Hematopoietic multipotent progenitor cell treated with erythropoietin and hydrocortisone succinate and interleukin-3 and kit ligand, for 15 days (in vitro differentiated cells): ENCODE data around the gene ZBTB7C.

Source experiments
- DNase-seq: peaks from one replicate; pipeline ENCODE4 v3.0.0-alpha.2; 2015; ENCODE audit warnings: low spot score

Gene ZBTB7C

DNA sequence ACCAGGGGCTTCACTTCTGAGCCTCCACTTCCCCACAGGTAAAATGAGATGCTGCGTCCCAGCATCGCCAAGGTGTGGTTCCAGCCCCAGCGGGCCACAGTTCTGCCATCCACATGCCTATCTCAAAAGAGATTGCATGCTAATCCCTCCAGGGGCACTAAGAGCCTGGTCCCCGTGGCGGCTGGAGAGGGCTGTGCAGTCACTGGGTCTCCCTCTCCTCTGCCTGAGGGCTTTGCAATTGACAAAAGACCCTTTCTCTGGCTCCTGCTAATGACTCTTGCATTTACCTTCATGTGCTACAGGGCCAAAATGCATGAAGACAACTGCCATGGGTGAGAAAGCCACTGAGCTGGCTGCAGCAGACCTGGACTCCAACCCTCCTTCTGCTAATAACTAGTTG is 18.5 kb downstream of the ZBTB7C start:
- no peak for DNase-seq

DNA sequence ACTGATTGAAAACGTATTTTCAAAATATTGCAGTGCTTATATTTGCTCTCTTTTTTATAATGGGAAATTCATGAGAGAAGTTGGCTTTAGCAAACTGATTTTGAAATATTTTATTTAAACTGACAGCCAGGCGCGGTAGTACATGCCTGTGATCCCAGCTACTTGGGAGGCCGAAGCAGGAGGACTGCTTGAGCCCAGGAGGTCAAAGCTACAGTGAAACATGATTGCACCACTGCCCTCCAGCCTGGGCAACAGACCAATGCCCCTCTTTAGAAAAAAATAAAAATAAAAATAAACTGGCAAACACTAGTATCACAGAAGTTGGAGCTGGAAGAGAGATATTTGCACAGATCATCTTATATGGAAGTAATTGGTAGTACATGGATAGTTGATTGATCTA is 20.7 kb downstream of the ZBTB7C start:
- no peak for DNase-seq

DNA sequence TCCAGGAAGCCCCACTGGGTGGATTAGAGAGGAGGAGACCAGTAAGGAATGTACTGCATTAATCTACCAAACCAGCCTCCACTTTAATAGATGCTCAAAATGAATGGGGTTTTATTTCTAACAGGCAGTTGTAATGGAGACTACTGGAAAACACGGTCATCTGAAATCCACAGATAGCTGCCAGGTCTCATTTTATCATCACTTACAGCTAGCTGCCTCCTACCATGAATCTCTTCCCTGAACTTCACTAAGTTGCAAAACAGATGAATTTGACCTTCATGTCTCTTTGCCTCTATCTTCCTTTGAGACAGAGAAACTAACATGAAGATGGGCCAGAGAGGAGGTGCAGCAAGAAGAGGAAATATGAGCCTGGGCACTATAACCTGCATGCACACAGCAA is 21.9 kb downstream of the ZBTB7C start:
- no peak for DNase-seq

DNA sequence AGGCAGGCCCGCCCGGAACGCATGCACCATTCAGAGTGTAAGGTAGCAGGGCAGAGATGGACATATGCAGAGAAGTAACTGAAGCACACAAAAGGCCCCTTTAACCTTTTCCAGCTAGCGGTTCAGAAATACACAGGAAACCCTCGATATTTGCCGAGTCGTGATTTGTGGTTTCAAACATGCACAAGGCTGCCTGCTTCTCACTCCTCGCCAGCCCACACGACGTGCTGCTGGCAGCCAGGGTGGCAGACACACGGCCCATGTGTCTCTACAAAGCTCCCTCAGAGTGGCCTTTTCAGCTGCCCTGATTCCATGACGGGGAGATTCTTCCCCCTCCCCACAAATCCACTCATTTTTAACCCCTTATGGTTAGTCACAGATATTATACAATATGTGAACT is 23.6 kb downstream of the ZBTB7C start:
- no peak for DNase-seq

DNA sequence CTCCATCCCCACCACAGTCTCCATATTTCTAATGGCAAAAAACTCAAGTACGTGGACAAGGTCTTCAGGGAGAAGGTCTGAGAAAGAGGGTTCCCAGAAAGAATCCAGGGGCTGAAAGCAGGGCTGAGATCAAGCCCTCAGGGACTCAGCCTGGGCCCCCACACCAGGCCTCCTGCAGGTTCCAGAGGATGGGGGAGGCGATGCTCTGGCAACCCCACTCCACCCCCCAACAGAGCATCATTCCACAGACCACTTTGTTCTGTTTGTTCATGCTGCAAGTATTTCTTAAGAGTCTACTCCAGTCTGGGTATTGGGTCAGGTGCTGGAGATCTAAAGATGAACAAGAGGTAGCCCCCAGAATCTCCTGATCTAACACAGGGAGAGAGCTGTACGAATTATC is 32.2 kb downstream of the ZBTB7C start:
- DNase-seq: no peak

DNA sequence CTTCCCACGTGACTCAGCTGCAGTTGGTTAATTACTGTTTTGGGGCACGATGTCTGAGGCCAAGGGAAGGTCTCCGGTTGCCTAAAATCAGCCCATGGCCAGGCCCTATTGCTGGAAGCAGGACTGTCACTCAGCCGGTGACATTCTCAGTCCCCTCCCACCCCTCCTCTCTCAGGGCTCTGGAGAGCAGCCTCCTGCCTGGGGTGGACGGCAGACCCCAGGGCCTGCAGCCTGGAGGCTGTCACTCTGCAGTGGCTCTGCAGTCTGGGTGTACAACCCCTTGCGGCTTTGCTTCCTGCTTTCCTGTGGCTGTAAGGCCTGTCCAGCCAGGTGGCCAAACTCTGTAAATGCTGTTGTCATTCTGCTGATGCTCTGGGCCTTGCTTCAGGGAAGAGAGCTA is 32.8 kb downstream of the ZBTB7C start:
- DNase-seq: no peak

DNA sequence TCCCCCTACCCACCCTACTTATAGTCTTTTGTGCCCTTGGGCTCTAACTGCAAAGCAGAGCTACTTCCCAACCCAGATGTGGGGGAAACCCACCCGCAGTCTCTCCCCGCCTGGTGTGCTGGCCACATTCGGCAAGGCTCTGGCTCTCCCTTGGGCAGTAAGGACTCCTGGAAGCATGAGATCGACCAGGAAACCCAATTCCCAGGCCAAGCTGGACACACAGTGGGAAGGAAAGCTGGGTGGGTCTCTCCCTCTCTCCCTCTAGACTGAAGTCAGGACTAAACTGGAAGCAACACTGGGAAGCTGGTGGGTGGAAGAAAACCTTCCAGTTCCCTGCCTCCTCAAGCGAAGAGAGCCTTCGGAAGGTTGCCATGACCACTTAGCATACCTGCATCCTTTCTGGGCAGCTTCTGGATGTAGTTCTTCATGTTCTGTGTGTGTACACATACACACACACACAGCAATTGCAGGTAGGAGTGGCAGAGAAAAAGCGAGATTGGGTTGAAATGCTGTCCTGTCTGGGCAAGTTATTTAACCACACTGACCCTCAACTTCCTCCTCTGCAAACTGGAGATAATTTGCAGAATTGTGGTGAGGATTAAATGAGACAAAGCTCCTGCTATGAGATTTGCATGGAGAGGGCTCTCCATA is 33.9 kb downstream of the ZBTB7C start:
- no peak for DNase-seq

DNA sequence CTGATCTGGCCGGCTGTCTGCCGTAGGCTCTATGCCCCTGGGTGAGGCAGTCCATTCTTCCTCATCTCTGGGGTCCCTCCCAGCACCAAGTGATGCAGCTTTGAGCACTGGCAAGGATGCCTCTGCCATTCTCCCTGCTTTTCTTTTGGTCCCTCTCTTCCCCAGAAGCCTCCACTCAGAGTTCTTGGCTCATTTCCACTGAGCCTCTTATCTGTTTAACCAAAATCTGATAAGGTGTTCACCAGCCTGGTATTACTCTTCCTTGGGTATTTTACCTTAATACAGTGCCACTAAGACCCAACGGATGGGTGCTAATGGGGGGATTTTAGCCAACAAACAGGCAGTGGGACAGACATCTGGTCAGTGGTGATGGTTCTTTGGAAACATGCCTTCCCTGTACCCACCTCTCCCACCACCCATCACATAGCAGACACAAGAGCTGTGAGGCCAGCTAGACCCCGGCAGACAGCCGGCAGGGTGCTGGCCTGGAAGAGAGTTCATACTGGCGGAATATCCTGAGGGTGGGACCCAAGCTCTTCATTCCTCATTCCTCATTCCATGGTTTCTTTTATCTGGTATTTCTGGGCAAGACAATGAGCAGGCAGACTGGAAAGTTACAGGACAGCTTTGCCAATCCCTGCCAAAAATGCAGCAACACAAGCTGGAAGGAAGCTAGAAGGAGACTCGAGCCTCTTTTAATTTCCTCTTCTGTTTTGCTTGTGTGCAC is 34.6 kb downstream of the ZBTB7C start:
- no peak for DNase-seq

DNA sequence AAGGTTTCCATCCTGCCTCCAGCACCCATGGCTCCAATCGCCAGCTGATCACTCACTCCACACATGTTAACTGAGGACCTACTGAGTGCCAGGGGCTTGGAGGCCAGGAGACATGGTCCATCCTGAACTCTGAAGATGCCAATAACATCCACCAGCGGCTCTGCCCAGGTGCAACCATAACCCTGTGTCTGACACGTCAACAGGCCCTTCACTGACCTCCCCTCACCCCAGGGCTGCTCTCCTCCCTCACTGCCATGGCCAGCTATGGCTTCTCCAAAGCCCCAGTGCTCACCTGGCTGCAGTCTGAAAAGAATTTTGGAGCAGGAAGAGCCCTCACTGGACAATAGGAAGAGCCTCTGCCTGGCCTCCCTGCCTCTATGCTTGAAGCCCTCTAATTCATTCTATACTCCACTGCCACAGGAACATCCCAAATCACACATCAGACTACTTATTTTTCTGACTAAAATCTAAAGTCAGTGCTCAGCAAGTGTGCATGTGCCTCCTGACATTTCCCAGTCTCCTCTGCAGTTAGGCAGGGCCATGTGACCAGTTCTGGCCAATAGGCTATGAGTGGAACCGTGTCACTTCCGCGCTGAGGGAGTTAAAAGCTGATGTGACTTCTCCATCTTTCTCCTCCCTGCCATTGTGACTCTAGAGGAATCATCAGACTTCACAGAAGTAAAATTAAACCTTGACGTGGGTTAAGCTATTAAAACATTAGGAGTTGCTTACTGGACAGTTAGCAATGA is 37.2 kb downstream of the ZBTB7C start:
- DNase-seq: no peak

DNA sequence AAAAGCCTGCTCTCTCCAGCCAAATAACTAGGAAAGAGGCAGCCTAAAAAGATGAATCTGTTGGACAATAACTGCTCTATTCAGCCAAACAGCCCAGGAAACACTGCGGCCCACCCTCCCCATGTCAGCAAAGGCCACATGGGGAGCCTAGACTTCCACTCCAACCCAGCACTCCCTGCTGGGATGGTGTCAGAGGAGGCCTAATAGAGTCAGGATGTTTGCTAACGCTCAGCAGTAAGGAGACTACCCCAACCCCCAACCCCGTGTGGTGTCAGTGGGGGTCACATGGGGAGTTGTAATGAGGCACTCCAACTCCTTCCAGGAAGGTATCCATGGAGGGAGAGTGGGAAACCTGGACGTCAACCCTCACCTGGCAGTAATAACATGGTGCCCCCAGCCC is 41.6 kb downstream of the ZBTB7C start:
- DNase-seq: no peak

DNA sequence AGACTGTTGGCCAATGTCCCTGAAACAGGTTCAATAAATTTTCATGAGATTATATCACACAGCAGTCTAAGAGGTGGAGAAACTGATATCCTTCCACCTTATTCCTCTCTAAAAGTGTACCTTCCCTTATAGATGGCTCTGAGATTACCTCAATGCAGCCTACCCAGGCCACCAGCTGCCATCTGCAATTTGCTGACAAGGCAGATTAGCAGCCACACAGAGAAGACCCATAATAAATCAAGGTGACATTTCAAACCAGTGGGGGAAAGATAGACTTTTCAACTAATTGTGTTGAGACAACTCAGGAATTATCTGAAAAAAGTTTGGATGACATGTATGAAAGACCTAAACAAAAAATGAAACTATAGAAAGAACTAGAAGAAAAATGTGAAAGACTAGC is 43.2 kb downstream of the ZBTB7C start:
- no peak for DNase-seq

DNA sequence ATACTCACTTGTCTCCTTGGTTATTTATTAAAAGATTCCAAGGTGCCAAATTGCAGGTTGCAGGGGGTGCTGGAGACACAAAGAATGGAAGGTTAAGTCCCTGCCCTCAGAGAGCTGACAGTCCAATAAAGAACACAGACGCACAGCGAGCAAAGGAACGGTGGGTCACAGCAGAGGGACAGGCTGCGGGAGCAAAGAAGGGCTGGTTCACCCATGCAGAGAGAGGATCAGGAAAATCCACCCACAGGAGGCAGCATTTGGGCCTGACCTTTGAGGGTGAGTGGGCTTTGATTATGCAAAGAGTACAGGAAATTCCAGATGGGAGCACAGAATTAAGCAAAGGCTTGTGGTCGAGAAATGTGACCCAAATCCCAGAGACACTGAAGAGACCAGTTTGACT is 45.0 kb downstream of the ZBTB7C start:
- no peak for DNase-seq

DNA sequence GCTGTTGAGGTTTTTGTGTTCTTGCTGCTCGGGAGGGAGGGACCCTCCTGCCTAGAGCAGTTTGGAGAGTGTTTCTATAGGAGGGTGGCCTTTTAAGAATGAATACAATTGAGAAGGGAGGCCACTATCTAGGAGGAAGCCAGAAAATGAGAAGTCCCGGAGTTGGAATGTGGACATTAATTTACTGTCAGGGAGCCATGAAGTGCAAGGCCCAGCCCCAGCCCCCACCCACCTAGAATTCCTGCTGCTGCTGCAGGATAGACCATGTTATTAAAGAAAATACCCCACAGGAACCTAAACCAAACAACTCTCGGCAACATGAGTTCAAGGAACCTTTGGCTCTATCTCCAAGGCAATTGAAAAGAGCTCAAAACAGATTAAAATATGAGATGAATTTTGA is 46.0 kb downstream of the ZBTB7C start:
- no peak for DNase-seq

DNA sequence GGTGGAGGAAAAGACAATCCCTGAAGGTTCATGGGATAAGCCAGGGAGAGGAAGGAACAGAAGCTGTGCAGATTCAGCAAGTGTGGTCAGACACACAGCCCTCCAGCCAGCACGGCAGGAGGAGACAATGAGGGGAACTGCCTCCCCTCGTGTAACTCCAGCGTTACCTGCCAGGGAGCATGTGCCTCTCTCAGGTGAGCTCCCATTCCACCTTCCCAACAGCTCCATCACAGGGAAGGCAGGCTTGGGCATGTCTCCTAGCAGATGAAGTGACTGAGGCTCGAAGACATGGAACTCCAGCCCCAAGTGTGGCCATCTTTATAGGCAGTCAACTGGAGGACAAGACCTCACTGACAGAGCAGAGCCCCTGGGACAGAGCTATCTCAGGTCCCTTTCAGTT is 47.4 kb downstream of the ZBTB7C start:
- no peak for DNase-seq

DNA sequence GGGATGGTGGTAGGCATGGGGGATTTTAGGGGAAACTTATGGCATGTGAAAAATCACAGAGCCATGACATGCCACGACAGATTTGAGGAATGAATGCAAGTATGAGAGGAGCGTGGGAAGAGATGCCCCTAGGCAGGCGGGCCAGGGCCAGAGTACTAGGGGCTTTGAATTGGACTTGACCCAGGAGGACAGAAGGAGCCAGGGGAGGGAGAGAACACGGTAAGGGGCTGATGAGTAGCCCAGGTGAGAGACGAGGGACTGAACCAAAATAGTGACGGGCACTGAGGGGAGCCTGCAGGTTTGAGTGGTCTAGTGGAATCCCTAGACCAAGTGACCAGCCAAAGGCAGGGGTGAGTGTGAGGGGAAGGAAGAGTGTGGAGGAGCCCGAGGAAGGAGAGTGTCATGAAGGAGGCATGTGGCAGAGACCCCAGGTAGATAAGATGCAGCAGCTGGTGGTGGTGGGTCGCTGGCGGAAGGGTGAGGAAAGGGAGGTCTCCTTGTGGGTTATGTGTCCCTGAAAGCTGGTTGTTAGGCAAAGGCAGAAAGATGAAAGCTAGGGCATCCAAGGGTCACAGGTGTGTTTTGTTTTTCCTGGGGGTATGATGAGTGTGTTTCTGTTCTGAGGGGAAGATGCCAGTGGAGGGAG is 48.7 kb downstream of the ZBTB7C start:
- DNase-seq: no peak

DNA sequence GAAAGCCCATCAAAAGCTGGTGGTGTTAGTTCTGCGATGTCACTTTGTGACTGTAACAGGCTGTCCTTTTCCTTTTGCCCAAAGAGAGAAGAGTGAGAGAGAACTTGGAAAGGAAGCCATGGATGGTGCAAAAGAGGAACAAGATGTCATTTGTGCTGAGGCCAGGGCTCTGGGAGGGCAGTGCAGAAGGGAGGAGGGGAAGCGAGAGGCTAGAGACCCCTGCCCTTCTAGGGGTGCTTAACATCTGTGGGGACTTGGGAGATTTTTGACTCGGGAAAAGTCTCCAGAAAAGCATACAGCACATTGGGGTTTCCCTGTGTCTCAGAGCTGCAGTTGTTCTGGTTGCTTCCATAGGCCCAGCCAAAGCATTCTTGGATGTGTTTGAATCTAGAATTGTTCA is 49.6 kb downstream of the ZBTB7C start:
- DNase-seq: no peak

DNA sequence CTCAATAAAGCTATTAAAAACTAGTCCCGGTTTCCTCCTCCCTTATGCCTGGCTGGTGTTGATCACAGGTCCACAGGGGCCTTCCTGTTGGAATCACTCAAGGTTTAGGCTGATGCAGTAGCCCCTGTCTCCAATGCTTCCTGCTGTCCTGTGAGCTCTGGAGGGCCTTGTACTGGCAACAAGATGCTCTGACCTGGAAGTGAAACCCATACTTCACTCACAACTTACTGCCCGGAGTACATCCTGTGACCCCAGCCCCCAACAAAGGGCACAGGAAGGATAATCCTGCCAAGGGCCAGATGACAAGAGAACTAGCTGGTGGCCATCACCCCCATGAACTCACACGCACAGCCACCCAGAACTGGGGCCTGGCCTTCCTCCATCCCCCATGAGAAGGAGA is 50.3 kb downstream of the ZBTB7C start:
- no peak for DNase-seq

DNA sequence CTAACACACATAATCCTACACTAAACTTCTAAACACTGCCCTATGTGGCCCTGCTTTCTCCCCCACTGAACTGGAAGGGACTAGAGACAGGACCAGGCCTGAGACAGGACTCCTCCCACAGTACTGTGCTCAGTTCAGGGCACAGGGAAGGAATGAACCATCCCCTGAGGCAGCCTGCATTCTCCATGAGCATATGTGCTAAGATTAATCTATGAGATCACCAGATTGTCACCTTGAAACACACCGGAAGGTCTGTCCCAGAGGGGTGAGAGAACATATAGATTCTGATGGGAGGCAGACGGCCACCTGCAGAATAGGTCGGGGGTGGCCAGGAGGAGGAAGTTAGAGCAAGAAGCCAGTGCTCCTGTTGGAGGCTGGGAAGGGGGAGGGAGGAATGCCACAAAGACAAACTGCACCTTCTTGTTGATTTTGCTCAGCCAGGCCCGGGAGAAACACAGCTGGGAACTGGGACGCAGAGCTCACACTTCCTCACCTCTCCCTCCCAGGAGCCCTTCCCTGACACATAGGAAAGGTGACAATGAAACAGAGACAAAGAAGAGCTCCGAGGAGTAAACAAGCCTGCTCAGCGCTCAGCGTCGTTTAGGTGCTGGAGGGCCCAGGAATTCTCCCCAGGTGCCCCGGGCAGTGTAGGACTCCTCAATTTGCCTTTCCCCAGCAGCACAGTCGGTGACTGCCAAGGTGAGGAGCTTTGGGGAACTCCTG is 52.1 kb downstream of the ZBTB7C start:
- DNase-seq: no peak

DNA sequence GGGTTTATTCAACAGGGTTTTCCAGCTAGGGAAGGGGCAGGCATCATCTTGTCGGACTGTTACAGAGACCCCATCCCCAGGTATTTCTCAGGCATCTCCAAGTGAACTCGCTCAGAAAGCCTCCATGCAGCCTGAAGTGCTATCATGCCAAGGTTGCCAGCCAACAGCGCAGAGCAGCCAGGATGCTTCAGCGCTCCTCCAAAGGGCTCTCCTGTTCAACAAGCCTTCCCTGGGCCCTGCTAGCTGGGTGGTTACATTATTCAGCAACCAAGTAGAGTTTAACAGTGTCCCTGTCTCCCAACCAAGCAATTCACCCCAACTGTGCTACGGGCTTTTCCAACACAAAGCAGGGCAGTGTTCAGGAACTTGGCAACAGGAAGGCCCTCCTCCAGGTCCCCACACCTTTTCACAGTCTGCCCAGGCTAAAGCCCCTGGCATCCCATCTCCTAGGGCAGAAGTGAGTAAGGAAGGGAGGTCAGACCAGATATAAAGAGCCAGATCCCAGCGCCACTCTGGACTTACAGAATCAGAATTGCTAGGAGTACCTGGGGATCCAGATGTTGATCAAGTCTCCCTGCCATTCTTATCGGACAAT is 52.9 kb downstream of the ZBTB7C start:
- DNase-seq: no peak

DNA sequence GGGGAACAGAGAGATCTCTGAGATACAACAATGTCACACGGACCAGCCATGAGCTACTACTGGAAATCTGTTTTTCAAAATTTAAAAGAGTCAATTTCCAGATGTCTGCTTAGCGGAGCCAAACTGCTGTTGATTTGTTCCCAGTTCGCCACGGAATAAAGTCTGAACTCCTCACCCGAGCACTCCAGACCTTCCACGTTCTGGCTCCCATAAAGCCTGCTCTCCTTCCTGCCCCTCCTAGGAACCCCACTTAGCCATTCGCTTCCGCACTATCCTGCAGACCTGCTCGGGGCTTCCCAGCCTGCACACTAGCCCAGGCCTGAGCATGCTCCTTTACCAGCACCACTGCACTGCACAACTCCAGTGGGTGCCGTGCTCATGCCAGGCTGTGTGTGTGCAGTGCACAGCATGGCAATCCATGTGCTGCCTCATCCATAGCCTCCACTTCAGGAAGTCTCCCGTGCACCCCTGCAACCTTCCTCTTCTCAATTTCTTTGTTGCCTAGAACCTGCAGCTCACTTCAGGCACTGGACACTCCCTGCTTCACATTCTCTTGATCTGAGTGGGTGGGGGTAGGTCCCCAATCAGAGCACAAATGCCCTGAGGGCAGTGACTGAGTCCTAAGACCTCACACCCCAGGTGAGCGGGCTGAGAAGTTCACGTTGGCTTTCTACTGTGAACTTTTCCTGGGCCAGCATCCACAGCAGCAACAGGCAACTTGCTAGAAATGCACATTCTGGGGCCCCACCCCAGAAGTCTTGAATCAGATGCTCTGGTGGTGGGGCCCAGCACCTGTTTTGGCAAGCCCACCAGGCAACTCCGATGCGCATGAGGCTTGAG is 53.7 kb downstream of the ZBTB7C start:
- DNase-seq: no peak

DNA sequence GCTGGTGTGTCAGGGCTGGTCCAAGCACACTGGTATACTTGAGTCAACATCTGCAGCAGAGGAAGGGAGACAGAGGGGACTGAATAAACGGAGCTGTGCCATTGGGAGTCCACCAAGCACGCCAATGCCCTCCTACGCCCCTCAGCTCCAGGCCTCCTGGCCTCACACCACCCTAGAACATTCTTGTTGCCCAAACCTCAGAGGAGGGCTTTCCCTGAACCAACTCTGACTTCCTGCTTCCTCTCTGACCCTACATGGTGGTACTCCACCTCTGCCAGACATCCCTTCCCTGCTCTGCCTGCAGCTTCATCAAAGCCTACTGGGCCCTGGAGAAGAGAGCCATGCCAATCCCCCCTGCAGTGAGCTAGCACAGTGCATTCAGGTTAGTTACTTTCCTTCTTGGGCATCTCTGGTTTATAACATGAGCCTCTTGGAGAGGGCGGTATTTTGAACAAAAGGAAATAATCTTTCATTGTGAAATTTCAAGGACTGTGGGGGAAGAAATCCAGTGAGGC is 54.4 kb downstream of the ZBTB7C start:
- DNase-seq: no peak
